Non-pigmented ciliary epithelial cell (primary cell): Measurements from ENCODE around the gene COL13A1.

Experiments
- DNase-seq: peaks from one replicate; pipeline ENCODE4 v3.0.0-alpha.2; 2010; ENCODE audit warnings: low read depth

COL13A1 gene

GRCh38 chr10:69944761-69945160 is 143.1 kb downstream of the COL13A1 start:
- no peak for DNase-seq

GRCh38 chr10:69948261-69948660 is 146.6 kb downstream of the COL13A1 start:
- no peak for DNase-seq

DNA sequence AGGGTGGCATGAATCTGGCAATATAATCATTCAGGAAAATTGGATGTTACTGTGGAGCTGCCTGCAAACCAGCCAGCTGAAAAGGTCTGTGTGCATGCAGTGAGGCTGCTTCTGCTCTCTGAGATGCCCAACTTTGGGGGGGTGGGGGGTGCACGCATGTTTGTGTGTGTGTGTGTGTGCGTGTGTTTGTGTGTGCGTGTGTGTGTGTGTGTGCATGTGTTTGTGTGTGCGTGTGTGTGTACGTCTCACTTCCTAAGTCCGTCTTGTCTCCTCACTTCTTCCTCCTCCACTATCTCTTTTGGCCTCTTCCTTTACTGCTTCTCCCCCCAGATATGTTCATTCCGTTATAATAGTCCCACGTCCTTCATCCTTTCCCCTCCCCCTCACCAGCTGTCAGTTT is 148.1 kb downstream of the COL13A1 start:
- DNase-seq, result no peak

- no peak for DNase-seq
Measured at GRCh38 chr10:69951658-69952057, 150.0 kb downstream of the COL13A1 start.

DNA sequence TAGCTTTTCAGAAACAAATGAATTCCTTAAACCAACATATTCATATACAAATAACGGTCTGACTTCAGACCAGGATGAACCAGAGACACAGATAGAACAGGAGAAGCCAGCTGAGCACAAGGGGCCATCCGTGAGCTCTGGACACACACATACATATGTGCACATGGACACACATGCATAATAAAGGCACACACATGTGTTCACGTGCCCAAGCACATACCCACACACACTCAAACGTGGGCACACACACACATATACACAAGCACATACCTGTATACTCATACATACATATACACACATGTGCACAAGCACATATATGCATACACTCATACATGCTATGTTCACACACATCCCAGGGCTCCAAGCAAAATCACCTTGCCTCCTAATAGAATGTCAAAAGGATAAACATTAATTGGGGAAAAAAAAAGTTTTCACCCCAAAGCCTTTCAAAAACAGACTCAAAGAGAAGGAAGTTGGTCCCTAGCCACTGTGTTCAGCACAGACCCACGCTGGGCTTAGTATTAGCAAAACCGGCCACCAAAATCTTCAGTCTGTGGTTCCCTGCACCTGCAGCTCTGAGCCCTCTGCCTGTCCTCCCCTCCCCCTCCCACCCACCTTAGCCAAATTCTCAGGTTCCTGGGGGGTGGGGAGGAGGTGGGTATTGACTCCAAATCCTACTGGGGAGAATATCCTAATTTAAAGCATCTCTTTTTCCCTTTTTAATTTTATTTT is 150.5 kb downstream of the COL13A1 start:
- DNase-seq, result no peak

GRCh38 chr10:69952821-69953221 is 151.1 kb downstream of the COL13A1 start:
- no peak for DNase-seq

DNA sequence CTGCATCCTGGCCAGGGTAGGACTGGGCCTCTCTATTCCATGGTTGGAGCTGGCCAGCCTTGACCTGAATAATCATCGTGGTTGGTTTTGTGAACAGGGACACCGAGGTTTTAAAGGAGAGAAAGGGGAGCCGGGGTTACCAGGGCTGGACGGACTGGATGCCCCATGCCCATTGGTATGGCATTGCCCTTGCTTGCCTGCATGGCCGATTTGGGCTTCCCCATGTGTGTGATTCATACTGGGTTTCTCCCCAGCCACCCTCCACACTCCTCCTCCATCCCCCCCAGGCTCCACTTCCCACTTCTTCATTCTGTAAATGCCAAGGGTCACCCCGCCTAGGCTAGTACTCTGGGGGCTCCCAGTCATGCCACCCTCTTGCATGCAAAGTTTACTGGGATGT is 152.1 kb downstream of the COL13A1 start:
- DNase-seq, result no peak

DNA sequence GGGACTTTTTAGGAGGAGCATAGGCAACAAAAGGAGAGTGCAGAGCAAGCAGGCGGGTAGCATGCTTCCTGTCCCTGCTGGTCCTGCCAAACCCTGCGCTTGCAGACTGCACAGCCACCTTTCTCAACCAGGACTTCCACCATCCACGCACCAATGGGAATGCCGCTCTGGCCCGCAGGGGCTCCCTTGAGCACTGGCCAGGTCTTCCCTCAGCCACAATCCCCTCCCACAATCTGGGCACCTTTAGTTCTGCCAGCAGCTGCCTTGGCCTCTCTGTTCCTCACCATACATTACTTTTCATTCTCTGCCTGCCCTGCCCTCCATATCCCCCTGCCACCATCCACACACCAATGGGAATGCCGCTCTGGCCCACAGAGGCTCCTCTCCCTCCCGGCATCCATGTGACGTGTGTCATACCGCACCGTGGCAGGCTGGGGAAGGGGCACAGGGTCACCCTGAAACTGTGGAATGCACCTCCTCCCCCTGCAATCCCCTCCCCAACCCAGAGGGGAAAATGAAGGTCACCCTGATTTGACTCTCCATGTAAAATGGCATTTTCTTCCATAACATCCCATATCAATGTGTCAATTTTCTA is 153.6 kb downstream of the COL13A1 start:
- DNase-seq, result no peak

DNA sequence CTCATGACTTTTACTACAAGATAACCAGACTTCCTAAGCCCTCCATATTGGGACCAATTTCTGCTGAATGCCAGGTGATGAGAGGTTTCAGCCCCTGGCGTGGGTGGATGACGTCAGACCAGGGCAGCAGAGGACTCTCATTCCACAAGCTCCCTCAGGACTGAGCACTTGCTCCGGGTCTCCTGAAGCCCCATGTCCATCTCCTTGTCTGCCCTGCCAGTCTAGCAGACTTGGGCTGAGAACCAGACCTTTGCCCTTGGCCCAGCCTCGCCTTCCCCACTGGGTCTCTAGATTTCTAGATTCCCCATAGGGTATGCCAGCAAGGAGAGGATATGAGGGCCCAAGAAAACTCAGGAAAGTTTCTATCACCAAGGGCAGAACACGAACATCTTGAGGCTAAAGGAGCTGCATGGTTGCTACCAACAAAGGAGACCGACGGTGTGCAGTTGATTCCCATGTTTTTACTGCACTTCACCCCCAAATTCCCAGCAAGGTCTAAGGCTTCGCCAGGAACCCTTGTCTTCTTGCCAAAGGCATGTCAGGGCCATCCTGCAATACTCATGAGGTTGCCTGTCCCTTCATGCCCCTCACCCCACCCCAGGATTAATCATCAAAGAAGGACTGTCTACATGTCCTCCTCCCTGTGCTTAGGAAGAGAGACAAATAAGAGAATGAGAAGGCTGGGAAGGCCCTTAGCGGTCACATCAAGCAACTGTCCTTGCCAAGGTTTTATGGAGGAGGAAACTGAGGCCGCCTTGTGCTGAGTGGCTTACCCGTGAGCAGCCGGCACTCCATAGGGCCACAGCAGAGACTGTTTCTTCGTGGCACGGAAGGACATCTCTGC is 154.4 kb downstream of the COL13A1 start:
- DNase-seq, result no peak

- DNase-seq, result no peak
Measured at GRCh38 chr10:69956741-69957230, 155.1 kb downstream of the COL13A1 start.

DNA sequence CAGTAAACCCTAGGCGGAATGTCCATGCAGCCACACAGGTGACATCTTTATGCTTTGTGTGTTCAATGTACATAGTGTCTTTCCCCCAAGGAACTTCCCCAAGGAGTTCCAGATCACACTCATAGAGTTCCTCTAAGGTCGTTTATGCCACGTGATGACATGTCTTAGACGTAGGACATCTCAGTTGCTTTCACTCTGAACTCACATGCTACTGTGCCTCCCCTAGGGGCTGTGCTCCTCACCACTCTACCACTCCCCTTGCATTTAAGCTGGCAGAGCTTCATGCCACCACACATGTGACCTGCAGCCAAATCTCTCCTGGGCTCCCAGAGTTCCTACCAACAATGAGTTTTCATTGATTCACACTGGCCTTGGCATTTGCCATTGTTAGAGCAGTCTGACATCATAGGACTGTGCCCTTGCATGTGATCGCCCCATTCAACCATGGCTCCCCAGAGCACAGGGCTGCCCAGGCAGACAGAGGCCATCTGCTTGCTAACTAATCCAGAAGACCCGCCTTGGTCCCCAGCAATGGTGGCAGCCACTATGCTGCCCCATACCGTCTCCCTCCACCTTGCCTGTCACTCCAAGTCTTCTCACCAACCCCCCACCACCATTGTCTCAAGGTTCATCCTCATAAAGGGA is 155.7 kb downstream of the COL13A1 start:
- no peak for DNase-seq

DNA sequence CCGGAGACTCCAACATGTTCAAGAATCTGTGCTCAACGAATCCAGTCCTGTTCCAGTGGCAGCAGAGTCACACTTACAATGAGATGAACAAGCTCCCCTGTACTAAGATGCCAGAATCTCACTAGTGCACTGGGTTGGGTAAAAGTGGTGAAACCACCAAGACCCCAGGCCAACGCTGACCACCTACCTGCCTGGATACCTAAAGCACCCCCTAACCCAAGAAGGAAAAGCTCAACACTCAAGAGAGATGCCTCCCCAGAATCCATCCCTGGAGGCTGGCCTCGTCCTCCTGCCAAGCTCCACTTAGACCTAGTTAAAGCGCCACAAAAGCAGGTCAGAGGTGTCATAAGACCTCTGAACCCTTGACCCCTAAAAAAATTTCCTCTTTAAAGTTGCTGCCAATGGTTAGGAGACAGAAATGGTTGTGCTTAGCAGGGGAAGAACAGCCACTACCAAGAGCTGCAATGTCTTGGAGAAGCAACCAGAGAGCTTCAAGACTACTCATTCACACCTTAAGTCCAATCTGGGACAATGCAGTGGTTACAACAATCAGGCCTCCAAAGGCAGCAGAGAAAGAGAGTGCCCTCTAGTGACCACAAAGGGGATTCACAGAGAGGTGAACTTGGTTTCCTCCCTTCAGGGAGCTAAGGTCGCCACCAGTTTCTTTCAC is 156.3 kb downstream of the COL13A1 start:
- no peak for DNase-seq

- DNase-seq, result no peak
Measured at GRCh38 chr10:69958556-69958902, 156.8 kb downstream of the COL13A1 start.

DNA sequence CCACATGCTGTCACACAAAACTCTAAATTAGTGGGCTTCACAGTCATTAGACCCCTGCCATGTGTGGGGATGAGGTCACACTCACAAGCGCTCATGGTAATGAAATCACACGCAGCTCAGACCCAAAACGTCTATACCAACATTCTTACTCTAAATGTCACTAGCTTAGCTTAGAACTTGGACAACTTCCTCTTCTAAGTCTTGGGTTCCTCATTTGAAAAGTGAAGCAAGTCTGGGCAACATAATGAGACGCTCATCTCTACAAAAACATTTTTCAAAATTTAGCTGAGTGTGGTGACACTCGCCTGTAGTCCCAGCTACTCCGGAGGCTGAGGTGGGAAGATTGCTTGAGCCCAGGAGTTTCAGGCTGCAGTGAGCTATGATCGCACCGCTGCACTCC is 158.2 kb downstream of the COL13A1 start:
- DNase-seq, result no peak

GRCh38 chr10:69960606-69960987 is 158.9 kb downstream of the COL13A1 start:
- DNase-seq, result no peak

GRCh38 chr10:69960988-69961880 is 159.5 kb downstream of the COL13A1 start:
- DNase-seq, result no peak

DNA sequence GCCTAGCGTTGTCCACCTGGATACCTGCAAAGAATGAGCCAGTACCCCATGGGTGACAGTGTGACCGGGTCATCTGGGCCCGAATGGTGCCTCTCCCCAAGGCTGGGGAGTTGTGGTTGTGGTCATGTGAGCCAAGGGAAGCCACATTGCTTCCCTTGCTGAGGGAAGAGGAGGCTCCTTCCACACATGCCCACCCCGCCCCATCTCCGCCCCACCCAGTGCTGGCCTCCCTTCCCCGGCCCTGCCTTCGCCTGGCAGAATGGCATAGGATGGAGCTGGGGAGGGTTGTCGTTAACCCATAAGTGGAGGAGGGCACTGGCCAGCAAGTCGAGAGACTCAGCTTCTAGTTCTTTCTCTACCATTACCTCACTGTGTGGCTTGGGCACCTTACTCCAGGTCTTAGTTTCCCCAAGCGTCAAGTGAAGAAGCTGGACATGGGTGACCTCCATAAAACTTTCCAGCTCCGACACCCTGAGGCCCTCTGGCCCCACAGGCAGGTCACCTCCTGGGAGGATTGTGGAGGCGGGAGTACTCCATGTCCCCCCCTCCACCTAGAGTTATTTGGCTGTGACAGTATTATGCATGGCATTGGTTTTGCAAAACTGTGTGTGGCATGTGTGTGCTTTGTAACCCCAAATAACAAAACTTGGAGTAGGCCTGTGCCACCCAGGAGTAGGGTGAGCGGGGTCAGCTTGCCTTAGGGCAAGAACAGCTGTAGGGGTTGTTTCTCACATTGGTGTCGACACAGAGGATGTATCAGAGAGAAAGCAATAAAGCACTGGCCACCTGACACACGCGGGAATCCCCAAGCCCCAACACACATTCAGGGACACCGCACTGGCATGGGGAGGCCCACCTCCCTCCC is 160.4 kb downstream of the COL13A1 start:
- no peak for DNase-seq

GRCh38 chr10:69962746-69963135 is 161.0 kb downstream of the COL13A1 start:
- no peak for DNase-seq

DNA sequence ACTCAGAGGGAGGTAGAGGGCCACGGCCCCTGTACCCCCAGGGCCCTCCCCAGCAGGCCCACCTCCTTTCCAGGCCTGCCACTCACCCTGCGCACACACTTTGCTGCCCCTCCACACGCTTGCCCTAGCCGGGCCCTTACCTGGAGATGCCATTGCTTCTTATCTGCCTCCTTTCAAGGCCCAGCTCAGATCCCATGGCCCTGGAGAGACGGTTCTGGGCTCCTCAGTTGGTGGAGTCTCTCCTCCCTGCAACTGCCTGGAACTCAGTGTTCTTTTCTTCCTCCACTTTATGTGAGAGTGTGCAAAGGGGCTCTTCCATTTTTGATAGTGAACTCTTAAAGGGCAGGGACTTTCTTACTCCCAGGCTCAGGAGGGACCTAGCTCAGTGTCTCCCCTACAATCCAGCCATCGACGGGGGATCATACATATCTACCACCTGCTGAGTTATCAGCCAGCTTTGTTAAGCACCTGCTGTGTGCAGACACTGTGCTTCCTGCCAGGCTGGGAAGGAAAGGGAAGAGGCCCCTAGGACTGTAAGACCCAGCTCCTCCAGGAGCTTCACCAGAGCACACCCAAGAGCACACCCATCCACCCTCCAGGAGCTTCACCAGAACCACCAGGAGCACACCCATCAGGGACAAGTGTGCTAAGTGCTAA is 161.6 kb downstream of the COL13A1 start:
- no peak for DNase-seq
